ENCODE results near the gene ZNF45. TPM values are rescaled to one million over a fixed set of nuclear protein-coding genes. Genes with fewer than 3 reads are reported as not detected.
A peak's percentile ranks its signal among the peaks of the same experiment; 100 is the strongest.

ZNF45 gene
- 14.9 and 20.3 TPM in 2 replicates for total RNA-seq (2022)
- Bru-seq, nascent RNA, result percentile 70 among the genes with signal in this experiment
- BruChase-seq, experiment 1, labeled RNA remaining after a 6-hour chase, result percentile 64 among the genes with signal in this experiment
- BruChase-seq, experiment 2, labeled RNA remaining after a 2-hour chase, result percentile 66 among the genes with signal in this experiment
- long read RNA-seq, partial matches to known transcripts, result 0 of 8 reads
- long read RNA-seq, other reads (novel, unspliced or antisense), result 8 of 8 reads

- H3K27me3 Mint-ChIP-seq (ENCODE audit: unreplicated experiment), result no peaks in the 10 kb centered on the region
- peak; percentile 93 for DNase-seq
- no peak for TF ChIP-seq CTCF (IDR thresholded peaks at IDR 0.05; ENCODE audit: unreplicated experiment)
- no TSS peak for BruUV-seq (replicated peaks)
- peaks cover under 1% of the 10 kb centered on the region for H3K9me3 Mint-ChIP-seq (ENCODE audit: low read depth, unreplicated experiment)
- peaks cover 19% of the 10 kb centered on the region for H3K4me1 Mint-ChIP-seq (ENCODE audit: low read depth, unreplicated experiment)
- CTCF ChIA-PET, result interaction anchor here (0.5 to 1.6 kb wide), 8 partner anchors 13 to 1329 kb away, joined by 3 to 9 read pairs (median 6); partner anchors contain the start of genes KCNN4 and ZNF221
- H3K36me3 Mint-ChIP-seq (ENCODE audit: insufficient read depth, unreplicated experiment), result peaks cover 24% of the 10 kb centered on the region
- H3K27ac Mint-ChIP-seq (ENCODE audit: unreplicated experiment), result peak within 1 kb of the TSS; percentile 78
- peak within 1 kb of the TSS; percentile 92 for H3K4me3 Mint-ChIP-seq (ENCODE audit: low read depth, unreplicated experiment)
- intact Hi-C loops (cut with micrococcal nuclease; ENCODE audit: unreplicated experiment), result loop anchor here (2.0 to 10.0 kb wide), 2 partner anchors 16 to 110 kb away; partner anchors contain the start of genes ZNF221 and ZNF283
These were observed at the start of gene ZNF45 for GRCh38 chr19:43934985-43935708. Gene ZNF45, minus strand, starts transcription at chr19:43935282. Its CDS starts 13,097 bp downstream, at chr19:43922185.

DNA sequence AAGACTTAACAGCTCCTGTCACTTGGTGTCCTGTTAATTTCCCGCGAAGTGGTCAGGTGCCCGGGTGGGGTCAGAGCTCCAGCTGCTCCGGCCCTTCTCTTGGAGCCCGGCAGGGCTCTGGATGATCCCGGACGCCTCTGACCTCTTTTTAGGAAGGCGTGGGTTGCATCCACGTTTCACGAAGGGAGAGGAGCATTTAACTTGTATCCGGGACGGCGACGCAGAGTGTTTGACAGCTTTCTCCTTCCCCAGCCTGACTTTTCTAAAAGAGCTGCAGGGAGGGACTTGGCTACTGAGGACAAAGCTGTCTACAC, 49.6 kb upstream of the ZNF45 start:
- H3K9me3 Mint-ChIP-seq (ENCODE audit: low read depth, unreplicated experiment), result peaks cover 12% of the 10 kb centered on the region
- H3K27me3 Mint-ChIP-seq (ENCODE audit: unreplicated experiment), result no peaks in the 10 kb centered on the region
- TF ChIP-seq CTCF (IDR thresholded peaks at IDR 0.05; ENCODE audit: unreplicated experiment), result no peak
- H3K36me3 Mint-ChIP-seq (ENCODE audit: insufficient read depth, unreplicated experiment), result peaks cover 11% of the 10 kb centered on the region
- H3K27ac Mint-ChIP-seq (ENCODE audit: unreplicated experiment), result peak overlapping the region; percentile 77
- intact Hi-C loops (cut with micrococcal nuclease; ENCODE audit: unreplicated experiment), result no loop called here
- no peak for DNase-seq
- CTCF ChIA-PET, result no interaction called here
- BruUV-seq (replicated peaks), result TSS peak; percentile 59
- no peaks in the 10 kb centered on the region for H3K4me1 Mint-ChIP-seq (ENCODE audit: low read depth, unreplicated experiment)
- peak overlapping the region; percentile 83 for H3K4me3 Mint-ChIP-seq (ENCODE audit: low read depth, unreplicated experiment)

- intact Hi-C loops (cut with micrococcal nuclease; ENCODE audit: unreplicated experiment), result no loop called here
- no peak for TF ChIP-seq CTCF (IDR thresholded peaks at IDR 0.05; ENCODE audit: unreplicated experiment)
- Mint-ChIP-seq H3K27ac (ENCODE audit: unreplicated experiment) (peak within 1 kb of the TSS; percentile 77), H3K27me3 (ENCODE audit: unreplicated experiment) (no peaks in the 10 kb centered on the region), H3K4me3 (ENCODE audit: low read depth, unreplicated experiment) (peak within 1 kb of the TSS; percentile 83), H3K36me3 (ENCODE audit: insufficient read depth, unreplicated experiment) (peaks cover 11% of the 10 kb centered on the region), H3K9me3 (ENCODE audit: low read depth, unreplicated experiment) (peaks cover 12% of the 10 kb centered on the region), H3K4me1 (ENCODE audit: low read depth, unreplicated experiment) (no peaks in the 10 kb centered on the region)
- CTCF ChIA-PET, result no interaction called here
- no TSS peak for BruUV-seq (replicated peaks)
- DNase-seq, result peak; percentile 85
These were observed 49.0 kb upstream of the ZNF45 start, which contains the start of gene ZNF155 for GRCh38 chr19:43983912-43984686. Gene ZNF155, plus strand, starts transcription at chr19:43984188. Its CDS starts 4,356 bp downstream, at chr19:43988544.

- Mint-ChIP-seq H3K4me1 (ENCODE audit: low read depth, unreplicated experiment) (no peaks in the 10 kb centered on the region), H3K27ac (ENCODE audit: unreplicated experiment) (no peak overlapping the region), H3K27me3 (ENCODE audit: unreplicated experiment) (no peaks in the 10 kb centered on the region), H3K4me3 (ENCODE audit: low read depth, unreplicated experiment) (peak overlapping the region; percentile 83), H3K9me3 (ENCODE audit: low read depth, unreplicated experiment) (peaks cover 9% of the 10 kb centered on the region), H3K36me3 (ENCODE audit: insufficient read depth, unreplicated experiment) (peaks cover 11% of the 10 kb centered on the region)
- intact Hi-C loops (cut with micrococcal nuclease; ENCODE audit: unreplicated experiment), result no loop called here
- TF ChIP-seq CTCF (IDR thresholded peaks at IDR 0.05; ENCODE audit: unreplicated experiment), result no peak
- DNase-seq, result no peak
- CTCF ChIA-PET, result no interaction called here
- BruUV-seq (replicated peaks), result no TSS peak
These were observed 48.4 kb upstream of the ZNF45 start for GRCh38 chr19:43983544-43983911.

All from Calu3 (cell line).